Measurements from ENCODE around the gene TMEM130. TPM values are rescaled to one million over a fixed set of nuclear protein-coding genes. Genes with fewer than 3 reads are reported as not detected.

The TMEM130 gene
- total and polyA plus RNA-seq, 9 of the 15 experiments (the other 6 are each of a cell fraction or from before 2014, with no cell fraction given) = 0.07 TPM; not detected in 8

DNA sequence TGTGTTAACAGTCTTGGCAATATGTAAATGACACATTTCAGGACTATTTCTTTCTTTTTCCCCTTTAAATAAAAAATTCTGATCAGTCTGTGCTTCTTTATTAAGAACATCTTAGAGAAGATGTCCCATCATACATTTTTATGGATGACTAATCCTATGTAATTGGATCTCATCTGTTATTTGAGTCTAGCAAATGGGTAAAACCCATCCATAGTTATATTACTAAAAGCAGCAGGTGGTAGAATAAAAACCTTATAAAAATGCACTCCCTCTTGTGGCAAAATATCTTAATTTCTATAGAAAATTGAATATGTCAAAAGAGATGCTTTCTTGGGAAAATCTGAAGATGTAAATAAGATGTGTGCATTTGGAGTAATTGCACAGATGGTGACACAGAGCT, 43.8 kb upstream of the TMEM130 start:
- Histone ChIP-seq H3K9me1 (ENCODE audit: control insufficient read depth, insufficient read depth, low read length) (no peaks in the 10 kb centered on the region), H3K79me2 (ENCODE audit: control insufficient read depth, insufficient read depth, low read length) (no peaks in the 10 kb centered on the region), H2AFZ (ENCODE audit: low read depth, low read length) (no peak overlapping the region), H3K4me2 (ENCODE audit: insufficient read depth, low read length) (no peak overlapping the region), H3K27ac (ENCODE audit: extremely low read depth, low read depth, low read length) (no peak overlapping the region), H3K9ac (ENCODE audit: insufficient read depth in 1 of 2, low read depth in 2 of 2, low read length in 2 of 2) (no peak overlapping the region), H3K4me1 (replicated peaks in 1 of 2; ENCODE audit: control insufficient read depth in 2 of 2, insufficient read depth in 2 of 2, low read length in 2 of 2) (no peaks in the 10 kb centered on the region), H4K20me1 (replicated peaks; ENCODE audit: control insufficient read depth, insufficient read depth, low read length) (no peaks in the 10 kb centered on the region; the same call in 1 of the 2 replicates), H3K4me3 (no peak overlapping the region), H3K9me3 (replicated peaks; ENCODE audit: control insufficient read depth, insufficient read depth, low read depth, low read length) (no peaks in the 10 kb centered on the region), H3K36me3 (ENCODE audit: control insufficient read depth, insufficient read depth, low read length) (peaks cover 94% of the 10 kb centered on the region), H3K27me3 (ENCODE audit: control insufficient read depth in 2 of 2, insufficient read depth in 2 of 2, low read length in 2 of 2) (no peaks in the 10 kb centered on the region)
- ChIA-PET POLR2A (interaction anchor here (0.8 to 2.3 kb wide), 3 partner anchors 8 to 26 kb away, joined by 3 to 6 read pairs (median 5); no protein-coding TSS in a partner anchor), CTCF (ENCODE audit: low intra/inter-chr PET ratio) (no interaction called here)
- in situ Hi-C loops (cut with MboI) (no loop called here), intact Hi-C loops (cut with micrococcal nuclease) (no loop called here)
- no peak for DNase-seq (ENCODE audit: extremely low read depth in 1 of 4, low spot score in 3 of 4)
- BruUV-seq (replicated peaks) = no TSS peak
- no peak for ATAC-seq
- TF ChIP-seq CTBP1 (IDR thresholded peaks at IDR 0.05; ENCODE audit: borderline replicate concordance) = no peak
- TF ChIP-seq CEBPZ (IDR thresholded peaks at IDR 0.05; ENCODE audit: borderline replicate concordance, low read depth, low read length) = no peak
- no peak for TF ChIP-seq ZNF696 (CRISPR knock-in tag; conservative IDR thresholded peaks at IDR 0.05)
- no peak for TF ChIP-seq JUN (IDR thresholded peaks at IDR 0.05; ENCODE audit: borderline replicate concordance, low read depth, low read length)
- TF ChIP-seq JUN (CRISPR knock-in tag; IDR thresholded peaks at IDR 0.05; ENCODE audit: borderline replicate concordance) = no peak
- TF ChIP-seq, protein P1, sequence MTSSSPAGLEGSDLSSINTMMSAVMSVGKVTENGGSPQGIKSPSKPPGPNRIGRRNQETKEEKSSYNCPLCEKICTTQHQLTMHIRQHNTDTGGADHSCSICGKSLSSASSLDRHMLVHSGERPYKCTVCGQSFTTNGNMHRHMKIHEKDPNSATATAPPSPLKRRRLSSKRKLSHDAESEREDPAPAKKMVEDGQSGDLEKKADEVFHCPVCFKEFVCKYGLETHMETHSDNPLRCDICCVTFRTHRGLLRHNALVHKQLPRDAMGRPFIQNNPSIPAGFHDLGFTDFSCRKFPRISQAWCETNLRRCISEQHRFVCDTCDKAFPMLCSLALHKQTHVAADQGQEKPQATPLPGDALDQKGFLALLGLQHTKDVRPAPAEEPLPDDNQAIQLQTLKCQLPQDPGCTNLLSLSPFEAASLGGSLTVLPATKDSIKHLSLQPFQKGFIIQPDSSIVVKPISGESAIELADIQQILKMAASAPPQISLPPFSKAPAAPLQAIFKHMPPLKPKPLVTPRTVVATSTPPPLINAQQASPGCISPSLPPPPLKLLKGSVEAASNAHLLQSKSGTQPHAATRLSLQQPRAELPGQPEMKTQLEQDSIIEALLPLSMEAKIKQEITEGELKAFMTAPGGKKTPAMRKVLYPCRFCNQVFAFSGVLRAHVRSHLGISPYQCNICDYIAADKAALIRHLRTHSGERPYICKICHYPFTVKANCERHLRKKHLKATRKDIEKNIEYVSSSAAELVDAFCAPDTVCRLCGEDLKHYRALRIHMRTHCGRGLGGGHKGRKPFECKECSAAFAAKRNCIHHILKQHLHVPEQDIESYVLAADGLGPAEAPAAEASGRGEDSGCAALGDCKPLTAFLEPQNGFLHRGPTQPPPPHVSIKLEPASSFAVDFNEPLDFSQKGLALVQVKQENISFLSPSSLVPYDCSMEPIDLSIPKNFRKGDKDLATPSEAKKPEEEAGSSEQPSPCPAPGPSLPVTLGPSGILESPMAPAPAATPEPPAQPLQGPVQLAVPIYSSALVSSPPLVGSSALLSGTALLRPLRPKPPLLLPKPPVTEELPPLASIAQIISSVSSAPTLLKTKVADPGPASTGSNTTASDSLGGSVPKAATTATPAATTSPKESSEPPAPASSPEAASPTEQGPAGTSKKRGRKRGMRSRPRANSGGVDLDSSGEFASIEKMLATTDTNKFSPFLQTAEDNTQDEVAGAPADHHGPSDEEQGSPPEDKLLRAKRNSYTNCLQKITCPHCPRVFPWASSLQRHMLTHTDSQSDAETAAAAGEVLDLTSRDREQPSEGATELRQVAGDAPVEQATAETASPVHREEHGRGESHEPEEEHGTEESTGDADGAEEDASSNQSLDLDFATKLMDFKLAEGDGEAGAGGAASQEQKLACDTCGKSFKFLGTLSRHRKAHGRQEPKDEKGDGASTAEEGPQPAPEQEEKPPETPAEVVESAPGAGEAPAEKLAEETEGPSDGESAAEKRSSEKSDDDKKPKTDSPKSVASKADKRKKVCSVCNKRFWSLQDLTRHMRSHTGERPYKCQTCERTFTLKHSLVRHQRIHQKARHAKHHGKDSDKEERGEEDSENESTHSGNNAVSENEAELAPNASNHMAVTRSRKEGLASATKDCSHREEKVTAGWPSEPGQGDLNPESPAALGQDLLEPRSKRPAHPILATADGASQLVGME (CRISPR knock-in tag; IDR thresholded peaks at IDR 0.05) = no peak
- TF ChIP-seq ZNF354B (CRISPR knock-in tag; IDR thresholded peaks at IDR 0.05) = no peak
- no peak for TF ChIP-seq HES1 (IDR thresholded peaks at IDR 0.05; ENCODE audit: low read depth)
- no peak for TF ChIP-seq ZNF717 (CRISPR knock-in tag; IDR thresholded peaks at IDR 0.05)
- no peak for TF ChIP-seq TFAM (CRISPR knock-in tag; conservative IDR thresholded peaks at IDR 0.05)
- no peak for TF ChIP-seq ARNT (IDR thresholded peaks at IDR 0.05)
- no peak for FAIRE-seq

Measured in K562 (cell line).